Measurements from ENCODE around the gene NPHP1.
"Not testable (repeated sequence)": the region's sequence is repeated elsewhere in the genome, so short reads cannot be mapped to it uniquely, and the experiment has no call there.

Gene NPHP1

GRCh38 chr2:110190169-110190568 is 14.6 kb downstream of the NPHP1 start:
- DNase-seq: not testable (repeated sequence)

DNA sequence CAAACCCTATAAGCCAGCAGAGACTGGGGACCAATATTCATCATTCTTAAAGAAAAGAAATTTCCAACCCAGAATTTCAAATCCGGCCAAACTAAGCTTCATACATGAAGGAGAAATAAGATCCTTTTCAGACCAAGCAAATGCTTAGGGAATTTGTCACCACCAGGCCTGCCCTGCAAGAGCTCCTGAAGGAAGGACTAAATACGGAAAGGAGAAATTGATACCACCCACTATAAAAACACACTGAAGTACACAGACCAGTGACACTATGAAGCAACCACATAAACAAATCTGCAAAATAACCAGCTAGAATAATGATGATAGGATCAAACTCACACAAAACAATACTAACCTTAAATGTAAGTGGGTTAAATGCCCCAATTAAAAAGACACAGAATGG is 22.4 kb downstream of the NPHP1 start:
- no peak for DNase-seq

DNA sequence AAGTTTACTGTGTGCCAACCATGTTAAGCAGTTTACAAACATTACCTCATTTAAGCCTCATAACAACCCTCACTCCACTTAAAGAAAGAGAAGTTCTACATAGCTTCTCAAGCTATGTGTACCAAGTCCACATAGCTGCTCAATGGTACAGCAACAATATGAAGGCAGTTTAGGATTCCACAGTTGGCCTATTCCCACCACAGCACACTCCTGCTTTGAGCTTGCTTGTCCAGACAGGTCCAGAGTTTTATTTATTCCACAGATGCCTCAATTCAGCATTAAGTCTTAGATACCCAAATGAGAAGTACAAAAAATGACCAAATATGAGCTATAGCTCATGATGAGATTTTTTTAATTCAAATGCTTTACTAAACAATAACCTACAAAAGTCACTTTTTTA is 24.8 kb downstream of the NPHP1 start:
- no peak for DNase-seq

DNA sequence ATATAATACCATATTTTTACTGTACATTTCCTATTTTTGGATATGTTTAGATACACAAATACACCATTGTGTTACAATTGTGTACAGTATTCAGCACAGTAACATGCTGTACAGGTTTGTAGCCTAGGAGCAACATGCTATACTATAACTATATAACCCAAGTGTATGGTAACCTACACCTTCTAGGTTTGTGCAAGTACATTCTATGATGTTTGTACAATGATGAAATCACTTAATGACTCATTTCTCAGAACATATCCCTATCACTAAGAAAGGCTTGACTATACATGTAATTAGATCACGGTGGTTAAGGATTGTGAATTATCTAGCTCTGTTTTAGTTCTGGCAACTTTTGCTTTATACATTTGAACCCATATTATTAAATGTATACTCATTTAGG is 31.3 kb downstream of the NPHP1 start:
- DNase-seq: peak; percentile 2

- DNase-seq: no peak
Measured at GRCh38 chr2:110172506-110172905, 32.3 kb downstream of the NPHP1 start.

GRCh38 chr2:110170102-110170501 is 34.7 kb downstream of the NPHP1 start:
- no peak for DNase-seq

GRCh38 chr2:110167326-110168000 is 37.4 kb downstream of the NPHP1 start:
- no peak for DNase-seq

DNA sequence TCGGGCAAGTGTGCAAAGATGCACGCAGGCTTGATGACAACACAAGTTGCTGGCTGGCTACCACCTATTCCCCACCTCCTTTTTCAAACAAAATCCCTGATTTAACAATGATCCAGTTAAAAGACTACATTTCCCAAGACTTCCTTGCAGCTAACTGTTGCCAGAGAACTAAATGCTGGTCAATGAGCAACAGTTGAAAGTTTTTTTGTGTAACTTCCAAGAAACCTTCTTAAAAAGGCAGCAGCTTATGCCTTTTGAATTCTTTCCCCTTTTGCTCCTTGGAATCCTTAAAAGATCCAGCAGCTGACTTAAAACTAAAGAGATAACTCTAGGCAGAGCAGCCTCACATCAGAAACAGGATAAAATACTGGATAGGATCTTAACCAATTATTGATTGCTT is 38.5 kb downstream of the NPHP1 start:
- DNase-seq: no peak

- peak; percentile 51 for DNase-seq
Measured at GRCh38 chr2:110157153-110157793, 47.5 kb downstream of the NPHP1 start.

- DNase-seq: not testable (repeated sequence)
Measured at GRCh38 chr2:110154828-110155227, 50.0 kb downstream of the NPHP1 start.

- DNase-seq: not testable (repeated sequence)
Measured at GRCh38 chr2:110154188-110154587, 50.6 kb downstream of the NPHP1 start.

- DNase-seq: no peak
Measured at GRCh38 chr2:110153416-110153815, 51.4 kb downstream of the NPHP1 start.

DNA sequence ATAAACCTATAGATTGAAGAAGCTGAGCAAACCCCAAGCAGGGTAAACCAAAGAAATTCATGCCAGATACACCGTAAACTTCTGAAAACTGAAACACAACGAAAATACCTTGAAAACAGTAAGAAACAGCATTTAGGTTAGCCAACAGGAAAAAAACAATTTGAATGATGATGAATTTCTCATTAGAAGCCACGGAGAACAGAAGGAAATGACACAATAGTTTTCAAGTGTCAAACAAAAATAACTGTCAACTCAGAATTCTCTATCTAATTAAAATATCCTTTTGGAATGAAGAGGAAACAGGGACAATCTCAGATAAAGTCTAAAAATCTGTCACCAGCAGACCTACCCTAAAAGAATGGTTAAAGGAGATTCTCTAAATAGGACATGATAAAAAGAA is 51.9 kb downstream of the NPHP1 start:
- no peak for DNase-seq

GRCh38 chr2:110149330-110150220 is 55.2 kb downstream of the NPHP1 start:
- no peak for DNase-seq

DNA sequence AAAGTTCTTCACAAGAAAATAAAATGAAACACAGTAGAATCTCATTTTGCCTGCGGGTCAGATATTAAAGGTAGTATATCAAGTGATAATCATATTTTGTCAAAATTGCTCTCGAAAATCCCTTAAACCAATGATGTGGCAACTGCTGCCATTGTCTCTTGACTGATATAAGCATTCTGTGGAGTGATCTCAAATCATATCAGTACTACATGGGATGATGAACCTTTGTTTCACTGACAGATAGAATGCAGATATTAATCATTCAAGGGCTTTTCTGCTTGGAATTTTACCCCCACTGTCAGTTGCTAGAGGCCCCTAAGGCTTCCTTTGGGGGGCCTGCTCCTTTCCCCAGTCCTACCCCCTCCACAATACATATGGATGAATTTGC is 57.9 kb downstream of the NPHP1 start:
- DNase-seq: no peak

GRCh38 chr2:110146183-110146944 is 58.4 kb downstream of the NPHP1 start:
- no peak for DNase-seq

GRCh38 chr2:110143982-110144381 is 60.8 kb downstream of the NPHP1 start:
- no peak for DNase-seq

DNA sequence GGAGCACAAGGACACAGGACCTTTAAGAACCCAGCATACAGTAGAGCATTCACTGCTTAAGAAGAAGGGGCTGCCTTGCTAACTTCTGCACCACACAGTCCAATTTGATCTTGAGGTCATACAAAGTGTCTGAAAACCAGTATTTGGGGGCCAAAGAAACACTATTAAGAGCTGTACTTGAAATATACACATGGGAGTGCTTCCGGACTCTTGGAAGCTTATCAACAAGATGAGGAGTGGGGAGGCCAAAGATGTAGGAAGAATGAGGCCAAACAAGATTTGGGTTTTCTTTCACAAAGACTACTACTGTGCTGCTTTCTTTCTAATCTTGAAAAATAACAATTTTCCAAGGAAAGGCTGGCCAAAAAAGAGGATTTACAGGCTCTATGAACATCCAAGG is 64.4 kb downstream of the NPHP1 start:
- DNase-seq: no peak

DNA sequence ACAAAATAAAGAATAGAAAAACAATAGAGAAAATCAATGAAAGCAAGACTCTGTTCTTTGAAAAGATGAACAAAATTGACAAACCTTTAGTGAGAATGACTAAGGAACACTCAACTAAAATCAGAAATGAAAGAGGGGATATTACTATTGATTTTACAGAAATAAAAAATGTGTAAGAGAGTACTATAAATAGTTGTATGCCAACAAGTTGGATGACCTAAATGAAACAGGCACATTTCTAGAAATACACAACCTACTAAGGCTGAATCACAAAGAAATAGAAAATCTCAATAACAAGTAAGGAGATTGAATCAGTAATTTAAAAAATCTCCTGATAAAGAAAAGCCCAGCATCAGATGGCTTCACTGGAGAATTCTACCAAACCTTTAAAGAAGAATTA is 70.8 kb downstream of the NPHP1 start:
- DNase-seq: no peak

GRCh38 chr2:110131166-110131565 is 73.6 kb downstream of the NPHP1 start:
- DNase-seq: no peak

DNA sequence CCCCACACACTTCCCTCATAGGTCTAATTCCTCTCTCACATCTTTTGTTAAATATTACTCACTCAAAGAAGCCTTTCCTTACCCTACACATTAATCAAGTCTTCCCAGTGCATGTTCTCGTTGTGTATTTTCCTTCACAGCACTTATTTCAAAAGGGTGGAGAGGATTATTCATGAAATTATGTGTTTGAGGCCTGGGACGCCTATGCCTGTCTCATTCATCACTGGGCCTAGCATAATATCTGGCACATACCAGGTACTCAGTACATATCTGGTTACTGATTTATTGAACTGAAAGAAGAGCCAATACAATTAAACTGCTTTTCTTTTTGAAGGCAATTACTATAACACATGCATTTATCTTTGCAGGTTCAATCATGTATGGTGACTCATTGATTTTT is 74.1 kb downstream of the NPHP1 start:
- DNase-seq: no peak

DNA sequence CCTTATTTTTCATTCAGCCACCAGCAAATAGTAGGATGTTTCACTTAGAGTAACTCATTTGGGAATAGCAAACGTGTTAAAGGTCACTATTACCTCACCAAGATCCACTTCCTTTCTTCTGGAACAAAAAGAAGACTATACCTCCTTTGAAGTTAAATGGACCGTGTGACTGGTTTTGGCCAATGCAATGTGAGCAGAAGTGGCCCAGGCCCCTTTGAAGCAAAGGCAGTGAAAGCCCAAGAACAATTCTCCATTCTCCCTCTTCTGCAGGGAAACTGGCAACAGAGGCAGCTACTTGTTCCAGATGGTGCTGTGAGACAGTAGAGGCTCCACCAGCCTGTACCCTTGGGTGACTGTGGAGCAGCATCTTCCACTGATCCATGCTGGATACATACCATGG is 77.9 kb downstream of the NPHP1 start:
- DNase-seq: no peak
